MCF 10A (cell line): Measurements from ENCODE around the gene RAD51B. TPM values are rescaled to one million over a fixed set of nuclear protein-coding genes. Genes with fewer than 3 reads are reported as not detected.
A peak's percentile ranks its signal among the peaks of the same experiment; 100 is the strongest.

Experiments used
- BruUV-seq: library from RNA; stranded (reverse); fragments of 400-500 nt; replicated peaks from 2 replicates; lab custom pipeline; 2021; lab: Mats Ljungman, UMichigan
- CTCF ChIA-PET: fragments of 300-600 bp; sonication (Branson Sonifier 250); formaldehyde crosslinking; extraction: SDS; loops from one replicate; lab custom pipeline; 2021; ENCODE audit warnings: antibody characterized with exemption, inconsistent platforms; lab: Yijun Ruan, JAX
- POLR2A ChIA-PET: fragments of 300-600, 350-650 bp; sonication (Branson Sonifier 250); formaldehyde crosslinking; extraction: SDS; loops from one replicate; lab custom pipeline; 2020; ENCODE audit warnings: antibody characterized with exemption, inconsistent platforms; lab: Yijun Ruan, JAX
- DNase-seq: peaks from one replicate; pipeline ENCODE4 v3.0.0-alpha.2; 2018; ENCODE audit not compliant: unreplicated experiment
- H3K27ac Mint-ChIP-seq: one replicate; pipeline ENCODE4 v1.8.0; 2022; ENCODE audit warnings: mild to moderate bottlenecking, low read depth, mixed read lengths; ENCODE audit not compliant: unreplicated experiment
- H3K27me3 Mint-ChIP-seq: one replicate; pipeline ENCODE4 v1.8.0; 2022; ENCODE audit warnings: mixed read lengths; ENCODE audit not compliant: insufficient read depth, unreplicated experiment
- H3K36me3 Mint-ChIP-seq: one replicate; pipeline ENCODE4 v1.8.0; 2022; ENCODE audit warnings: mild to moderate bottlenecking, moderate library complexity, mixed read lengths; ENCODE audit not compliant: insufficient read depth, unreplicated experiment
- H3K4me1 Mint-ChIP-seq: one replicate; pipeline ENCODE4 v1.8.0; 2022; ENCODE audit warnings: mixed read lengths; ENCODE audit not compliant: insufficient read depth, unreplicated experiment
- H3K4me3 Mint-ChIP-seq: one replicate; pipeline ENCODE4 v1.8.0; 2022; ENCODE audit warnings: mild to moderate bottlenecking, moderate library complexity, mixed read lengths; ENCODE audit not compliant: unreplicated experiment
- H3K9me3 Mint-ChIP-seq: one replicate; pipeline ENCODE4 v1.8.0; 2022; ENCODE audit warnings: mixed read lengths; ENCODE audit not compliant: unreplicated experiment
- intact Hi-C: fragments of 100-400 bp; cut with micrococcal nuclease; formaldehyde crosslinking; loops from 2 replicates; pipeline ENCODE4 v1.14.1; 2022
- total RNA-seq: library from RNA; stranded (reverse); gene quantifications from 2 replicates; pipeline ENCODE4 v1.2.3, GENCODE V29; 2022
- TF ChIP-seq, protein P1 (sequence below): fragments of 200-600 bp; IDR thresholded peaks from one replicate; pipeline ENCODE4 v1.8.0; 2022; ENCODE audit warnings: antibody characterized with exemption, mild to moderate bottlenecking; ENCODE audit not compliant: unreplicated experiment

Gene RAD51B
- total RNA-seq, 1 experiment from 2014 or later = 14.6 TPM

- TF ChIP-seq, protein P1, sequence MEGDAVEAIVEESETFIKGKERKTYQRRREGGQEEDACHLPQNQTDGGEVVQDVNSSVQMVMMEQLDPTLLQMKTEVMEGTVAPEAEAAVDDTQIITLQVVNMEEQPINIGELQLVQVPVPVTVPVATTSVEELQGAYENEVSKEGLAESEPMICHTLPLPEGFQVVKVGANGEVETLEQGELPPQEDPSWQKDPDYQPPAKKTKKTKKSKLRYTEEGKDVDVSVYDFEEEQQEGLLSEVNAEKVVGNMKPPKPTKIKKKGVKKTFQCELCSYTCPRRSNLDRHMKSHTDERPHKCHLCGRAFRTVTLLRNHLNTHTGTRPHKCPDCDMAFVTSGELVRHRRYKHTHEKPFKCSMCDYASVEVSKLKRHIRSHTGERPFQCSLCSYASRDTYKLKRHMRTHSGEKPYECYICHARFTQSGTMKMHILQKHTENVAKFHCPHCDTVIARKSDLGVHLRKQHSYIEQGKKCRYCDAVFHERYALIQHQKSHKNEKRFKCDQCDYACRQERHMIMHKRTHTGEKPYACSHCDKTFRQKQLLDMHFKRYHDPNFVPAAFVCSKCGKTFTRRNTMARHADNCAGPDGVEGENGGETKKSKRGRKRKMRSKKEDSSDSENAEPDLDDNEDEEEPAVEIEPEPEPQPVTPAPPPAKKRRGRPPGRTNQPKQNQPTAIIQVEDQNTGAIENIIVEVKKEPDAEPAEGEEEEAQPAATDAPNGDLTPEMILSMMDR = no peak
- Mint-ChIP-seq H3K36me3 (no peaks in the 10 kb centered on the region), H3K4me3 (no peak overlapping the region), H3K27ac (peak overlapping the region; percentile 63), H3K9me3 (no peaks in the 10 kb centered on the region), H3K4me1 (no peaks in the 10 kb centered on the region), H3K27me3 (no peaks in the 10 kb centered on the region)
- no TSS peak for BruUV-seq
- ChIA-PET POLR2A (no interaction called here), CTCF (interaction anchor here (0.7 kb wide), 1 partner anchor 45 kb away, joined by 3 read pairs; no protein-coding TSS in a partner anchor)
- DNase-seq = no peak
- intact Hi-C loops = no loop called here
Observed at GRCh38 chr14:68327231-68327630, 507.7 kb downstream of the RAD51B start.

GRCh38 chr14:68328509-68328908 lies 508.9 kb downstream of the RAD51B start:
- no peaks in the 10 kb centered on the region for H3K36me3 Mint-ChIP-seq
- intact Hi-C loops = no loop called here
- H3K4me1 Mint-ChIP-seq = no peaks in the 10 kb centered on the region
- no peak overlapping the region for H3K27ac Mint-ChIP-seq
- H3K27me3 Mint-ChIP-seq = no peaks in the 10 kb centered on the region
- POLR2A ChIA-PET = interaction anchor here (1.0 kb wide), 1 partner anchor 29 kb away, joined by 3 read pairs; no protein-coding TSS in a partner anchor
- H3K9me3 Mint-ChIP-seq = no peaks in the 10 kb centered on the region
- TF ChIP-seq, protein P1 = no peak
- DNase-seq = no peak
- H3K4me3 Mint-ChIP-seq = no peak overlapping the region
- CTCF ChIA-PET = interaction anchor here (0.7 to 1.0 kb wide), 2 partner anchors 23 to 49 kb away, joined by 3 read pairs; no protein-coding TSS in a partner anchor
- BruUV-seq = no TSS peak

DNA sequence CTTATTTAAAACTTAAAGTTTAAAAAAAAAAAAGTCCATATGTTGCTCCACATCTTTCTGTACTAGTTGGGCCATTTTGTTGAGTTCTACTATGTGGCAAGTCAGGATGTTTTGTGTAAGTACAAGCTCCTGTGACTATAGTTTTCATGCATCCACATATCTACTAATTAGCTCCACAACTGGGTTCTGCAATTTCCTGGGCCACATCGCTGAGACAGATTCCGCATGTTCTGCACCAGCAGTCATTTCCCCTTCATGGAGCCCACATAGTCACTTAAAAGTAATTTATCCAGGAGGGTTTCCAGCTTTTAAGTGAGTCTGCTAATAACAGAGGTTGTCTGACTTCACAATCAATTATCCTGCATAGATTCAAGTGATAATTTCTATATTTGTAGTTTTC lies 511.8 kb downstream of the RAD51B start:
- Mint-ChIP-seq H3K4me1 (no peaks in the 10 kb centered on the region), H3K36me3 (no peaks in the 10 kb centered on the region), H3K27me3 (no peaks in the 10 kb centered on the region), H3K27ac (no peak overlapping the region), H3K9me3 (no peaks in the 10 kb centered on the region), H3K4me3 (no peak overlapping the region)
- intact Hi-C loops = no loop called here
- TF ChIP-seq, protein P1 = no peak
- DNase-seq = no peak
- no TSS peak for BruUV-seq
- ChIA-PET CTCF (interaction anchor here (0.7 kb wide), 1 partner anchor 41 kb away, joined by 3 read pairs; no protein-coding TSS in a partner anchor), POLR2A (interaction anchor here (0.6 to 1.1 kb wide), 3 partner anchors 25 to 116 kb away, joined by 3 to 6 read pairs (median 3); no protein-coding TSS in a partner anchor)

- DNase-seq = no peak
- no peaks in the 10 kb centered on the region for H3K27me3 Mint-ChIP-seq
- CTCF ChIA-PET = no interaction called here
- intact Hi-C loops = no loop called here
- no peak overlapping the region for H3K27ac Mint-ChIP-seq
- H3K36me3 Mint-ChIP-seq = no peaks in the 10 kb centered on the region
- H3K4me3 Mint-ChIP-seq = no peak overlapping the region
- H3K9me3 Mint-ChIP-seq = no peaks in the 10 kb centered on the region
- H3K4me1 Mint-ChIP-seq = no peaks in the 10 kb centered on the region
- no TSS peak for BruUV-seq
- POLR2A ChIA-PET = interaction anchor here (0.6 kb wide), 1 partner anchor 50 kb away, joined by 6 read pairs; no protein-coding TSS in a partner anchor
- TF ChIP-seq, protein P1 = no peak
Observed at GRCh38 chr14:68331991-68332390, 512.4 kb downstream of the RAD51B start.
